Glutamatergic neuron (in vitro differentiated cells): ENCODE data around the gene PTPRN2. TPM values are rescaled to one million over a fixed set of nuclear protein-coding genes. Genes with fewer than 3 reads are reported as not detected.

Experiments
- DNase-seq: peaks from one replicate; pipeline ENCODE4 v3.0.0; 2022
- H3K27ac Mint-ChIP-seq: one replicate; pipeline ENCODE4 v1.8.0; 2020; ENCODE audit warnings: mild to moderate bottlenecking, mixed read lengths, inconsistent platforms; ENCODE audit not compliant: unreplicated experiment
- H3K27me3 Mint-ChIP-seq: one replicate; pipeline ENCODE4 v1.8.0; 2020; ENCODE audit warnings: mild to moderate bottlenecking, moderate library complexity, mixed read lengths, inconsistent platforms; ENCODE audit not compliant: unreplicated experiment
- H3K36me3 Mint-ChIP-seq: one replicate; pipeline ENCODE4 v1.8.0; 2020; ENCODE audit warnings: mild to moderate bottlenecking, mixed read lengths, inconsistent platforms; ENCODE audit not compliant: unreplicated experiment
- H3K4me1 Mint-ChIP-seq: one replicate; pipeline ENCODE4 v1.8.0; 2020; ENCODE audit warnings: mild to moderate bottlenecking, low read depth, mixed read lengths, inconsistent platforms; ENCODE audit not compliant: unreplicated experiment
- H3K4me3 Mint-ChIP-seq: one replicate; pipeline ENCODE4 v1.8.0; 2020; ENCODE audit warnings: mild to moderate bottlenecking, mixed read lengths, inconsistent platforms; ENCODE audit not compliant: unreplicated experiment
- H3K9me3 Mint-ChIP-seq: one replicate; pipeline ENCODE4 v1.8.0; 2020; ENCODE audit warnings: mild to moderate bottlenecking, moderate library complexity, mixed read lengths, inconsistent platforms; ENCODE audit not compliant: unreplicated experiment
- CTCF ChIP-seq: fragments of 200-600 bp; sonication (generic); IDR thresholded peaks from one replicate; pipeline ENCODE4 v1.5.0; 2021; ENCODE audit not compliant: partially characterized antibody, unreplicated experiment
- total RNA-seq: library from RNA; stranded (reverse); fragmentation: NEBNext Ultra II Directional; extraction: Animal tissue kit (Norgen Biotek cat#: 25700); gene quantifications from one replicate; pipeline ENCODE4 v1.2.1, GENCODE V29; 2021; ENCODE audit not compliant: unreplicated experiment

The PTPRN2 gene
- total RNA-seq, 1 donor from 2014 or later, result 49.0 TPM

- Mint-ChIP-seq H3K9me3 (peaks cover 13% of the 10 kb centered on the region), H3K4me1 (no peaks in the 10 kb centered on the region), H3K36me3 (no peaks in the 10 kb centered on the region), H3K4me3 (peak overlapping the region; percentile 42), H3K27ac (no peak overlapping the region), H3K27me3 (peaks cover 7% of the 10 kb centered on the region)
- no peak for TF ChIP-seq CTCF
- DNase-seq, result no peak
These were observed 895.1 kb downstream of the PTPRN2 start for GRCh38 chr7:157692460-157693011.

GRCh38 chr7:157691586-157692459 lies 895.8 kb downstream of the PTPRN2 start:
- Mint-ChIP-seq H3K27ac (no peak overlapping the region), H3K36me3 (no peaks in the 10 kb centered on the region), H3K4me1 (no peaks in the 10 kb centered on the region), H3K4me3 (peak overlapping the region; percentile 61), H3K27me3 (peaks cover 7% of the 10 kb centered on the region), H3K9me3 (peaks cover 13% of the 10 kb centered on the region)
- DNase-seq, result no peak
- TF ChIP-seq CTCF, result no peak

GRCh38 chr7:157690833-157691585 lies 896.6 kb downstream of the PTPRN2 start:
- H3K9me3 Mint-ChIP-seq, result peaks cover 13% of the 10 kb centered on the region
- peak overlapping the region; percentile 61 for H3K4me3 Mint-ChIP-seq

GRCh38 chr7:157690058-157690832 lies 897.4 kb downstream of the PTPRN2 start:
- DNase-seq, result no peak
- peaks cover 10% of the 10 kb centered on the region for H3K9me3 Mint-ChIP-seq

More at GRCh38 chr7:157690833-157691585, 896.6 kb downstream of the PTPRN2 start:
- TF ChIP-seq CTCF, result no peak
- no peak for DNase-seq
- Mint-ChIP-seq H3K4me1 (no peaks in the 10 kb centered on the region), H3K27me3 (peaks cover 12% of the 10 kb centered on the region), H3K36me3 (no peaks in the 10 kb centered on the region), H3K27ac (no peak overlapping the region)

More at GRCh38 chr7:157690058-157690832, 897.4 kb downstream of the PTPRN2 start:
- no peak for TF ChIP-seq CTCF
- Mint-ChIP-seq H3K4me1 (no peaks in the 10 kb centered on the region), H3K36me3 (no peaks in the 10 kb centered on the region), H3K27me3 (peaks cover 11% of the 10 kb centered on the region), H3K27ac (no peak overlapping the region), H3K4me3 (peak overlapping the region; percentile 71)
